IMR-90 (cell line): Measurements from ENCODE around the gene RBM7. TPM values are rescaled to one million over a fixed set of nuclear protein-coding genes. Genes with fewer than 3 reads are reported as not detected.

Experiments
- ATAC-seq: fragments of 200-7000 bp; cut with Tn5 transposase; 2 replicates; pipeline ENCODE4 v1.9.1; 2020; ENCODE audit warnings: low read depth, mild to moderate bottlenecking, moderate library complexity
- BruUV-seq: library from RNA; stranded (reverse); fragments of 400-500 nt; replicated peaks from 2 replicates; lab custom pipeline; 2021; lab: Mats Ljungman, UMichigan
- CTCF ChIA-PET: fragments of 300-600 bp; formaldehyde crosslinking; extraction: SDS; loops from one replicate; lab custom pipeline; 2021; ENCODE audit warnings: antibody characterized with exemption; lab: Yijun Ruan, JAX
- POLR2A ChIA-PET: fragments of 300-600 bp; sonication (Branson Sonifier 250); formaldehyde crosslinking; loops from one replicate; lab custom pipeline; 2022; ENCODE audit warnings: antibody characterized with exemption; ENCODE audit not compliant: unreplicated experiment; lab: Charles Lee
- DNase-seq: peaks from one replicate; pipeline ENCODE4 v3.0.0; 2013
- H2AFZ ChIP-seq: replicated peaks from 2 replicates; pipeline ENCODE3; 2013; ENCODE audit warnings: low read length, mild to moderate bottlenecking; ENCODE audit not compliant: poor library complexity
- H2AK5ac ChIP-seq: 2 replicates; pipeline ENCODE4 v1.6.1; 2013; ENCODE audit warnings: low read depth, low read length, inconsistent platforms
- H2AK9ac ChIP-seq: replicated peaks from 2 replicates; pipeline ENCODE3; 2013; ENCODE audit warnings: mild to moderate bottlenecking, low read depth, low read length, moderate library complexity; ENCODE audit not compliant: poor library complexity
- H2BK120ac ChIP-seq: 2 replicates; pipeline ENCODE4 v1.6.1; 2013; ENCODE audit warnings: low read depth, low read length, inconsistent platforms
- H2BK15ac ChIP-seq: 3 replicates; pipeline ENCODE4 v1.6.1; 2013; ENCODE audit warnings: low read depth, low read length, inconsistent platforms
- H2BK20ac ChIP-seq: 2 replicates; pipeline ENCODE4 v1.6.1; 2013; ENCODE audit warnings: low read depth, mild to moderate bottlenecking, inconsistent platforms, low read length, moderate library complexity
- H2BK5ac ChIP-seq: 2 replicates; pipeline ENCODE4 v1.6.1; 2013; ENCODE audit warnings: mild to moderate bottlenecking, low read depth, low read length, inconsistent platforms; ENCODE audit not compliant: poor library complexity, severe bottlenecking
- H3K14ac ChIP-seq: replicated peaks from 2 replicates; pipeline ENCODE4 v1.6.1; 2013; ENCODE audit warnings: low read depth, low read length, inconsistent platforms
- H3K18ac ChIP-seq: 2 replicates; pipeline ENCODE4 v1.6.1; 2013; ENCODE audit warnings: low read depth, low read length, control low read depth
- H3K23ac ChIP-seq: 2 replicates; pipeline ENCODE4 v1.6.1; 2013; ENCODE audit warnings: low read depth, low read length, inconsistent platforms
- H3K27ac ChIP-seq: 2 replicates; pipeline ENCODE4 v1.5.1; 2013; ENCODE audit warnings: mild to moderate bottlenecking, control low read depth, low read length; ENCODE audit not compliant: insufficient read depth
- H3K27me3 ChIP-seq: 2 replicates; pipeline ENCODE4 v1.6.1; 2013; ENCODE audit warnings: low read length; ENCODE audit not compliant: control insufficient read depth, insufficient read depth
- H3K36me3 ChIP-seq: 2 replicates; pipeline ENCODE4 v1.6.1; 2013; ENCODE audit warnings: low read length, mixed read lengths; ENCODE audit not compliant: control insufficient read depth, insufficient read depth
- H3K4ac ChIP-seq: 2 replicates; pipeline ENCODE4 v1.6.1; 2013; ENCODE audit warnings: low read depth, low read length, inconsistent platforms
- H3K4me1 ChIP-seq: 2 replicates; pipeline ENCODE4 v1.6.1; 2013; ENCODE audit warnings: low read length, mixed read lengths; ENCODE audit not compliant: control insufficient read depth, insufficient read depth
- H3K4me2 ChIP-seq: 2 replicates; pipeline ENCODE4 v1.6.1; 2013; ENCODE audit warnings: low read depth, mild to moderate bottlenecking, control low read depth, low read length, moderate library complexity
- H3K4me3 ChIP-seq: 2 replicates; pipeline ENCODE4 v1.5.1; 2013; ENCODE audit warnings: low read depth, mild to moderate bottlenecking, control low read depth, low read length, moderate library complexity; ENCODE audit not compliant: insufficient read depth
- H3K56ac ChIP-seq: 2 replicates; pipeline ENCODE4 v1.6.1; 2013; ENCODE audit warnings: low read length, inconsistent platforms; ENCODE audit not compliant: insufficient read depth; ENCODE audit errors: extremely low read depth
- H3K79me1 ChIP-seq, 2 experiments: 2 replicates each; pipeline ENCODE4 v1.6.1; 2013; ENCODE audit warnings: low read length in 2 of 2, inconsistent platforms in 1 of 2, low read depth in 1 of 2
- H3K9ac ChIP-seq: 2 replicates; pipeline ENCODE4 v1.6.1; 2013; ENCODE audit warnings: low read depth, low read length, control low read depth
- H3K9me1 ChIP-seq: 2 replicates; pipeline ENCODE4 v1.6.1; 2013; ENCODE audit warnings: low read length, inconsistent platforms; ENCODE audit not compliant: insufficient read depth
- H3K9me3 ChIP-seq: 2 replicates; pipeline ENCODE4 v1.6.1; 2013; ENCODE audit warnings: low read length; ENCODE audit not compliant: control insufficient read depth, insufficient read depth
- H4K20me1 ChIP-seq: 2 replicates; pipeline ENCODE4 v1.6.1; 2013; ENCODE audit warnings: low read length, inconsistent platforms; ENCODE audit not compliant: insufficient read depth
- H4K5ac ChIP-seq: 2 replicates; pipeline ENCODE4 v1.6.1; 2013; ENCODE audit warnings: mild to moderate bottlenecking, low read depth, low read length, control low read depth
- H4K8ac ChIP-seq, 2 experiments: 2 replicates each; pipeline ENCODE4 v1.6.1; 2013; ENCODE audit warnings: low read depth in 2 of 2, low read length in 2 of 2, control low read depth in 1 of 2, inconsistent platforms in 1 of 2
- H4K91ac ChIP-seq: 2 replicates; pipeline ENCODE4 v1.6.1; 2013; ENCODE audit warnings: low read depth, low read length, inconsistent platforms; ENCODE audit not compliant: insufficient read depth
- BHLHE40 ChIP-seq: fragments of 150-350 bp; IDR thresholded peaks from 2 replicates; pipeline ENCODE4 v1.6.1; 2016; ENCODE audit warnings: mild to moderate bottlenecking, low read depth, low read length
- CHD1 ChIP-seq: IDR thresholded peaks from 2 replicates; pipeline ENCODE4 v1.6.1; 2012; ENCODE audit warnings: low read depth, low read length, improper control_type of control experiment
- ELK1 ChIP-seq: fragments of 150-350 bp; IDR thresholded peaks from 2 replicates; pipeline ENCODE4 v1.6.1; 2016; ENCODE audit warnings: low read depth, mild to moderate bottlenecking, low read length, moderate library complexity, borderline replicate concordance
- FOS ChIP-seq: fragments of 150-350 bp; IDR thresholded peaks from 2 replicates; pipeline ENCODE4 v1.6.1; 2016; ENCODE audit warnings: low read depth, low read length
- MAZ ChIP-seq: IDR thresholded peaks from 2 replicates; pipeline ENCODE4 v1.6.1; 2012; ENCODE audit warnings: low read depth, mild to moderate bottlenecking, low read length, improper control_type of control experiment, moderate library complexity, borderline replicate concordance
- MXI1 ChIP-seq: IDR thresholded peaks from 2 replicates; pipeline ENCODE4 v1.6.1; 2012; ENCODE audit warnings: low read depth, mild to moderate bottlenecking, low read length, moderate library complexity, borderline replicate concordance
- NFE2L2 ChIP-seq: fragments of 150-350 bp; IDR thresholded peaks from 2 replicates; pipeline ENCODE4 v1.6.1; 2016; ENCODE audit warnings: low read depth, mild to moderate bottlenecking, low read length
- POLR2A ChIP-seq: IDR thresholded peaks from 2 replicates; pipeline ENCODE4 v1.6.1; 2012; ENCODE audit warnings: mild to moderate bottlenecking, low read depth, low read length
- RAD21 ChIP-seq: IDR thresholded peaks from 2 replicates; pipeline ENCODE4 v1.6.1; 2012; ENCODE audit warnings: low read length, improper control_type of control experiment
- RCOR1 ChIP-seq: IDR thresholded peaks from 2 replicates; pipeline ENCODE4 v1.6.1; 2012; ENCODE audit warnings: mild to moderate bottlenecking, low read length, improper control_type of control experiment; ENCODE audit not compliant: insufficient replicate concordance
- RFX5 ChIP-seq: IDR thresholded peaks from 2 replicates; pipeline ENCODE4 v1.8.0; 2012; ENCODE audit warnings: low read depth, mild to moderate bottlenecking, low read length, moderate library complexity
- SMC3 ChIP-seq: fragments of 150-350 bp; IDR thresholded peaks from 2 replicates; pipeline ENCODE4 v1.6.1; 2016; ENCODE audit warnings: low read depth, mild to moderate bottlenecking, antibody characterized with exemption, low read length, moderate library complexity
- USF2 ChIP-seq: fragments of 150-350 bp; IDR thresholded peaks from 2 replicates; pipeline ENCODE4 v1.6.1; 2017; ENCODE audit warnings: mild to moderate bottlenecking, antibody characterized with exemption, low read length, low read depth
- WGBS, 2 experiments: methylation state at CpG; one replicate each; pipeline versions ENCODE4 v1.1.5 to v1.1.7; 2013; ENCODE audit warnings: missing lambda C conversion rate in 2 of 2; ENCODE audit not compliant: insufficient read length in 1 of 2; ENCODE audit errors: extremely low coverage in 2 of 2; 5-methylcytosine and 5-hydroxymethylcytosine counted together
- dilution Hi-C: fragments of 300-500 bp; cut with HindIII; formaldehyde crosslinking; loops from one replicate; pipeline ENCODE4 v1.14.3; 2018; ENCODE audit warnings: low sequenced_read_pairs; ENCODE audit not compliant: unreplicated experiment
- in situ Hi-C: fragments of 300-500 bp; cut with MboI; formaldehyde crosslinking; loops from 3 replicates; pipeline ENCODE4 v1.14.3; 2019; ENCODE audit warnings: low sequenced_read_pairs, inconsistent platforms, mixed read lengths
- intact Hi-C: fragments of 100-400 bp; cut with micrococcal nuclease; formaldehyde crosslinking; loops from 2 replicates; pipeline ENCODE4 v1.10.0; 2022
- polyA plus RNA-seq, 3 experiments: library from polyadenylated mRNA; depleted of rRNA; stranded (reverse); fragments of >200 nt; gene quantifications; 2 replicates each; pipeline ENCODE4 v1.2.3, GENCODE V29; 2012; ENCODE audit warnings: low replicate concordance in 1 of 3
- total RNA-seq: library from RNA; depleted of rRNA; stranded (reverse); fragments of >200 nt; gene quantifications from 2 replicates; pipeline ENCODE4 v1.2.3, GENCODE V29; 2012
- TF ChIP-seq, protein P1 (sequence below): conservative IDR thresholded peaks from 2 replicates; pipeline ENCODE4 v1.5.1; 2012; ENCODE audit warnings: mild to moderate bottlenecking, low read depth, low read length, improper control_type of control experiment

Gene RBM7
- total and polyA plus RNA-seq, 2 of the 4 experiments (the other 2 are of a cell fraction): 27.8 to 111 TPM

DNA sequence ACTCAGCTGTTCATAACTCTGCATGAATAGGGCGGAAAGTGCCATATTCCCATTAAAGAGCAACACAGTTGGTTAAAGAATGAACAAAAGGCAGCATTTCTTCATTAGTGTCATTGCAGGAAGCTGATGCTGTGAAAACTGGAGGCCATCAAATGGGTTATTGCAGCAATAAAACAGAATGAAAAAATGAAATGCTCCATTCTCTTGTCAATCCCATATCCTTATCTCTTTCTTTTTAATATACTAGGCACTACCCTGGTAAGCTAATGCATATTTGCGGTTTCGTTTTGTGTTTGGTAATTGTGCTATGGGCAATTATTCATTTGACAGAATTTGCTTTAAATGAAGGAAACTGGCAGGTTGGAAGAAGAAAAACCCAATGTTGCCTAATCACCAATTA is 25.4 kb upstream of the RBM7 start:
- ChIA-PET CTCF (no interaction called here), POLR2A (no interaction called here)
- no peak overlapping the region for H2BK5ac ChIP-seq
- no peak overlapping the region for H2BK15ac ChIP-seq
- no peak overlapping the region for H3K56ac ChIP-seq
- no peak overlapping the region for H2AFZ ChIP-seq
- no peak overlapping the region for H4K91ac ChIP-seq
- no peak overlapping the region for H4K8ac ChIP-seq
- no peak overlapping the region for H3K23ac ChIP-seq
- no peaks in the 10 kb centered on the region for H3K9me3 ChIP-seq
- H3K4me1 ChIP-seq: peaks cover 8% of the 10 kb centered on the region
- dilution Hi-C loops (no loop called here), intact Hi-C loops (no loop called here), in situ Hi-C loops (no loop called here)
- no peaks in the 10 kb centered on the region for H3K27me3 ChIP-seq
- TF ChIP-seq MAZ: no peak
- no peak for TF ChIP-seq CHD1
- no peak for TF ChIP-seq MXI1
- no peak for TF ChIP-seq RAD21
- TF ChIP-seq, protein P1, sequence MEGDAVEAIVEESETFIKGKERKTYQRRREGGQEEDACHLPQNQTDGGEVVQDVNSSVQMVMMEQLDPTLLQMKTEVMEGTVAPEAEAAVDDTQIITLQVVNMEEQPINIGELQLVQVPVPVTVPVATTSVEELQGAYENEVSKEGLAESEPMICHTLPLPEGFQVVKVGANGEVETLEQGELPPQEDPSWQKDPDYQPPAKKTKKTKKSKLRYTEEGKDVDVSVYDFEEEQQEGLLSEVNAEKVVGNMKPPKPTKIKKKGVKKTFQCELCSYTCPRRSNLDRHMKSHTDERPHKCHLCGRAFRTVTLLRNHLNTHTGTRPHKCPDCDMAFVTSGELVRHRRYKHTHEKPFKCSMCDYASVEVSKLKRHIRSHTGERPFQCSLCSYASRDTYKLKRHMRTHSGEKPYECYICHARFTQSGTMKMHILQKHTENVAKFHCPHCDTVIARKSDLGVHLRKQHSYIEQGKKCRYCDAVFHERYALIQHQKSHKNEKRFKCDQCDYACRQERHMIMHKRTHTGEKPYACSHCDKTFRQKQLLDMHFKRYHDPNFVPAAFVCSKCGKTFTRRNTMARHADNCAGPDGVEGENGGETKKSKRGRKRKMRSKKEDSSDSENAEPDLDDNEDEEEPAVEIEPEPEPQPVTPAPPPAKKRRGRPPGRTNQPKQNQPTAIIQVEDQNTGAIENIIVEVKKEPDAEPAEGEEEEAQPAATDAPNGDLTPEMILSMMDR: no peak
- TF ChIP-seq NFE2L2: no peak
- no peak for TF ChIP-seq RFX5
- no peak for TF ChIP-seq FOS
- TF ChIP-seq RCOR1: no peak
- no peak for TF ChIP-seq BHLHE40
- no peak for TF ChIP-seq ELK1
- no peak for TF ChIP-seq USF2
- TF ChIP-seq SMC3: no peak
- TF ChIP-seq POLR2A: no peak
- H2AK5ac ChIP-seq: no peak overlapping the region
- H3K36me3 ChIP-seq: no peaks in the 10 kb centered on the region
- H2BK120ac ChIP-seq: no peak overlapping the region
- no peak overlapping the region for H3K14ac ChIP-seq
- BruUV-seq: no TSS peak
- no peak overlapping the region for H3K4me2 ChIP-seq
- no peaks in the 10 kb centered on the region for H3K79me1 ChIP-seq
- no peak overlapping the region for H3K27ac ChIP-seq
- ATAC-seq (no peak), DNase-seq (no peak)
- no peak overlapping the region for H3K9ac ChIP-seq
- peaks cover 6% of the 10 kb centered on the region for H3K9me1 ChIP-seq
- no peak overlapping the region for H3K18ac ChIP-seq
- no peak overlapping the region for H2BK20ac ChIP-seq
- H4K20me1 ChIP-seq: no peaks in the 10 kb centered on the region
- no peak overlapping the region for H3K4ac ChIP-seq
- WGBS, 2 experiments: no CpG with 5 or more reads among the region's 3 CpGs
- no peak overlapping the region for H4K5ac ChIP-seq
- no peak overlapping the region for H2AK9ac ChIP-seq
- H3K4me3 ChIP-seq: no peak overlapping the region
